GM19193 (cell line): ENCODE results near the gene KHNYN.

Source experiments
- POLR2A ChIP-seq: IDR thresholded peaks from 4 replicates; pipeline ENCODE4 v1.6.1; 2011; ENCODE audit not compliant: insufficient read depth, insufficient read length; ENCODE audit errors: extremely low read depth

KHNYN gene

GRCh38 chr14:24411443-24412389 lies 18.0 kb upstream of the KHNYN start:
- TF ChIP-seq POLR2A, result no peak

- TF ChIP-seq POLR2A, result no peak
These were observed 15.7 kb upstream of the KHNYN start for GRCh38 chr14:24414077-24414476.

GRCh38 chr14:24414732-24415420 lies 14.9 kb upstream of the KHNYN start:
- TF ChIP-seq POLR2A, result no peak

GRCh38 chr14:24415421-24416253 lies 14.1 kb upstream of the KHNYN start:
- TF ChIP-seq POLR2A, result no peak

- TF ChIP-seq POLR2A, result no peak
These were observed 13.4 kb upstream of the KHNYN start for GRCh38 chr14:24416254-24416931.

GRCh38 chr14:24416932-24417619 lies 12.7 kb upstream of the KHNYN start:
- no peak for TF ChIP-seq POLR2A

GRCh38 chr14:24417832-24418491 lies 11.8 kb upstream of the KHNYN start:
- TF ChIP-seq POLR2A, result no peak

GRCh38 chr14:24418492-24418873 lies 11.3 kb upstream of the KHNYN start:
- no peak for TF ChIP-seq POLR2A

- no peak for TF ChIP-seq POLR2A
These were observed 7.5 kb upstream of the KHNYN start for GRCh38 chr14:24422261-24422660.

GRCh38 chr14:24422694-24423601 lies 6.8 kb upstream of the KHNYN start:
- no peak for TF ChIP-seq POLR2A

- TF ChIP-seq POLR2A, result no peak
These were observed 4.0 kb upstream of the KHNYN start for GRCh38 chr14:24425704-24426103.

- no peak for TF ChIP-seq POLR2A
These were observed 3.4 kb upstream of the KHNYN start for GRCh38 chr14:24426150-24426911.
